Activated CD4-positive, alpha-beta T cell treated with anti-CD3 and anti-CD28 coated beads, Interleukin-2, Interleukin-4, amounts not matched to agents 100 ng/mL and 50 ng/mL, durations not matched to agents 16 hours and 8 hours (primary cell): ENCODE data around the gene SLC6A6.

Experiments
- DNase-seq: peaks from one replicate; pipeline ENCODE4 v3.0.0-alpha.2; 2020; ENCODE audit warnings: low spot score

SLC6A6 gene

DNA sequence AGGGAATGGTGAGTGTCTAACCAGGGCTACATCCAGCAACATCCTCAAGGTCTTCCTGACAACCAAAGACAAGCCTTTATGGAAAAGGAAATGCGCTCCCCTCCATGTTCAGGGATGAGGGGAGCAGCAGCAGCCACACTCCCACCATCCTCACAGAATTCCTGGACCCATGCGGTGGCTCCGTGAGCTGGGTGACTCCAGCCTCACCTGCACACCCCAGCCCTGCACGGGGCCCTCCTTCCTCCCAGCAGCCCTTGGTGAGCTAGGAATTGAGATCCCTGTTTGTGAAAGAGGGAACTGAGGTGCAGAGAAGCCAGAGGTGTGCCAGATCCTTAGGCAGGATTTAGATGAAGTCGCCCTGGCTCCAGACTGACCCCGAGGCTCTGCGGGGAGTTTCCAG lies 85.4 kb downstream of the SLC6A6 start:
- no peak for DNase-seq

DNA sequence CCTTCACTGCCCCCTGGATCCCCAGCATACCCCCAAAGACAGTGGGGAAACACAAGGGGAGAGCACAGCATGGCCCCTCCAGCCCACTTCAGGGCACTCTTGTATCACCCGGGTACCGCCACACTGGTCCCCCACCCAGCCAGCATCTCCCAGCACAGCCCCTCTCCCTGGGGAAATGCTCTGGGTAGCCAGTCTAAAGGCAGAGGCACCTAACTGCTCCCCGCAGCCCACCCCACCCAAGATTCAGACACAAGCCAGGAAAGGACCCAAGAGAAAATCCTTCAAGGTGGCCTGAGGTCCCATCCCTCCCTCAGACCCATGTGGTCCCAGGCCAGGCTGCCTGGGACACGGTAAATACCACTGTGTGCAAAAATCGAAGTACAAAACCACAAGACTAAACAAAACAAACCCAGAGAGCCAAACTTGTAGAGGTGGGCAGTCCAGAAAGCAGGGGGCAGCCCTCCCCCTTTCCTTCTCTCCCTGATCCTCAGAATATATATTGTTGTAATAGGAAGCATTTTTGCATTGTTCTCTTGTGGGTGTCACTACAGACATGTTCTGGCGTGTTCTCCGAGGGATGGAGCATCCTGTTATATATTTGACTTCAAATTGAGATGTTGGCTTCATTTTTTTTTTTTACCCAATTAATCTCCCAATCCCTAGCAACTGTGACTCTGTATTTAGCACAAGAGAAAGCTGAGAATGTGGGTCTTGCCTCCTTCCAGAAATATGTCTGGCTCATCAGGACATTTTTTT lies 86.1 kb downstream of the SLC6A6 start:
- no peak for DNase-seq

DNA sequence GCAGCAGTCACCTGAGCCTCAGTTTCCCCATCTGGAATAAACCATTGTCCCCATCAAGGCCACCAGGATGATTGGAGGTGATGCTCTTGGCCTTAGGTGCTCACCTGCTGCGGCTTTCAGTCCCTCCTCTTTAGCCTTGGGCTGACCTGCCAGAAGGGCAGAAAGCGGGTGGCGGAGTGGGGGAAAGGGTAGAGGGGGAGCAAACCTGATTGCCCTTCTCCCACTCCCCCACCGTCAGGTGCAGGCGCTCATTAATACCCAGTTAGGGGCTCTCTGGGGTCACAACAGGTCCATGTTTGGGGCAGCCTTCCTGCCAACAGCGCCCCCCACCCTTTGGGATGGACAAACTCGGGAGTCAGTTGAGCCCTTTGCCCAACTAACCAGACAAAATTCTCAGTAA lies 87.2 kb downstream of the SLC6A6 start:
- no peak for DNase-seq

DNA sequence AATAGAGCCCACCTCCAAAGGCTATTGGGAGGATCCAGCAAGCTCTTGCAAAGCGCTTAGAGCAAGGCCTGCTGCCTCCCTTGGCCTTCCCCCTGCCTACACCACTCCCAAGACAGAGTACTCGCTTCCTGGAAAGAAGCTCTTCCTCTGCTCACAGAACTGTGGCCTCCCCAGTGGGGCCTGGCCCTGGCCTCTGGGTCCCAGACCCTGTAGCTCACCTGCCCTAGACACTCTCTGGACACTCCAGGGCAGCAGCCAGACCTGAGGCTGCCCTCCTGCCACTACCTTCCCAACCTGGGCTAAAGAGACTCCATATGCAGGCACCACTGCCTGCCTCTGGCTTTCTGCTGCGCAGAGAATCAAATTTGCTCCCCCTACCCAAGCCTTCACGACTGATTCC lies 87.8 kb downstream of the SLC6A6 start:
- DNase-seq, result no peak

DNA sequence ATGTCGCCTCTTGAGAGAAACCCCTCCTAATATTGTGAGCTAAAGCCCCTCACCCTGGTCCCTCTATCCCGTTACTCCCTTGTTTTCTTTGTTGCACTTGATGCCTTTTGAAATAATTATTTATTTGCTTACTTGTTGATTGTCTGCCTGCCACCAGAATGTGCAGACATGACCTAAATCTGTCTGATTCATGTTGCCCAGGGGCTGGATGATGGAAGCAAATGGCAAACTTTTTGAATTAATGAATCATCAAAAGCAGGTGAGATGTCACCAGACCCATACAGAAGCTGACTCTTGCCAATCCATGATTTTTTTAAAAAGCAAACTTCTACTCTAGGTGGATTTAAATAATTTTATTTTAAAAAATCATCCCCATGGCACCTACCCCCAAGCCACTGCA lies 88.4 kb downstream of the SLC6A6 start:
- DNase-seq, result no peak

DNA sequence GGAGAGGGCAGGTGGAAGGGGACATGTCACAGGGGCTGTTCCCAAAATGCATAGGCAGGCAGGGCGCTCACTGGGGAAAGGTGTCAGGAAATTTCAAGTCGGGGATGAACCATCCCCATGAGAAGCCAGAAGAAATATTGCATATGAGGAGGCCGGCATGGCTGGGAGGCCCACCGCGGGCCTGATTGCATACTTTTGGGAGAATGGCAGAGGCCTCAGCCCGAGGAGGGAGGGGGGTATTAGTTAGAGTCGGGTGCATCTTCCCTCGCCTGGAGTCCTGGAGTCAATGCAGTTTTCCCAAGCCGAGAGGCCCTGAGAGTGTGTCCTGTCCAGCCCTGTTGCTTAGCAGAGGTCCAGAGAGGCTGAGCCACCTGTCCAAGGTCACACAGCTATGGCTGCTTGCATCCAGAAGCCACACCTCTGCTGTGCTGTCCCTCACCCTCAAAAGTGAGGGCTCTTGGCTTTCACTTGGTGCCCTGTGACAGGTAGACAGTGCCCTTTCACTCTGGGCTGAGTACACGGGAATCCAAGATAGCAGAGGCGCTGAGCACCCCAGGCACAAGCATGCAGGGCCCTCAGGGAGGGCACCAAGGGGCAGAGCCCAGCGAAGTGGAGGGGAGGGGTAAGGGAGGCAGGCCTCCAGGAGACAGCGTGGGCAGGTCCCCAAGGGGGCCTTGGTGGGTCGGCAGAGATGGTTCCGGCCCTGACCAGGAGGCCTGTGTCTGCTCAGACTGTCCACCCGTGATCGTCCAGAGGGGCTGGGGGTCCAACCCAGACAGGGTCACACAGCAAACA lies 89.2 kb downstream of the SLC6A6 start:
- DNase-seq, result no peak

DNA sequence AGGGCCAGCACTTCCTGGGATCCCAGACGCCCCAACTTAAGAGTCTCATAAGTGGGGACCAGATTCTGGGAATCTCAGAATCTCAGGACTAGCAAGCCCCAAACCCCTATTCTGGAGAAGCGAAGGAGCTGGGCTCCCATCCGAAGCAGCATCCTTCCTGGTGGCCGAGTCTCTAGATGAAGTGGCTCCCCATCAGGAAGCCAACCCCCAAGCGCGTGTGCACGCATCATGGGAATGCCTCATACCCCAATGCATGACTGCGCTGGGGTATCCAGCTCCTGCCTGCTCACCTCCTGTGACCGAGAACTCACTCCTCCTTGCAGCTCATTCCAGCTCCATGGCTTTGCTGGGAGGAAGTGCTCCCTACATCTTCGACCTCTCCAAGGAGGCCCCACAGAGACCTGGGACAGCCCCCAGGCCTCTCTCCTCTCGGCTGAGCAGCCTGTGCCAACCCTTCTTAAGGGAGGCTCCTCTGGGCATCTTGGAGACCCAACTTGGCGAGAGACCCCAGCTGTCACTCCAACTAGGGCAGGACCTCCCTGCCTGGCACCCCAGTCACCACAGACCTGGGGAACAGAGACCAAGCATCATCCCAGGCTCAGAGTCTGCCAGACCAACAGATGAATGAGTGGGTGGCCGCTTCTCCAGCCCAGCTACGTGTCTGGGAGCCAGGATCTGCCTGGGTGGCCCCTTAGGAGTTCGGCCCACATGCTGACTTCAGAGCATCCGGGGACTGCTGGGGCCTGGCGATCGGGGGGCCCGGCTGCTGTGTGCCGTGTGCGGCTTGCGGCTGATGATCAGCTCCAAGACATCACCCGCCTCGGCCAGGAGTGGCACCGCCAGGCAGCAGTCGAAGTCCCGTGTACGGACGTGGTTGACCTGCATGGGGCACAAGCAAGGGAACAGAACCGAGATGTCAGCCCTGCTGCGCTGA lies 90.8 kb downstream of the SLC6A6 start:
- DNase-seq, result no peak

DNA sequence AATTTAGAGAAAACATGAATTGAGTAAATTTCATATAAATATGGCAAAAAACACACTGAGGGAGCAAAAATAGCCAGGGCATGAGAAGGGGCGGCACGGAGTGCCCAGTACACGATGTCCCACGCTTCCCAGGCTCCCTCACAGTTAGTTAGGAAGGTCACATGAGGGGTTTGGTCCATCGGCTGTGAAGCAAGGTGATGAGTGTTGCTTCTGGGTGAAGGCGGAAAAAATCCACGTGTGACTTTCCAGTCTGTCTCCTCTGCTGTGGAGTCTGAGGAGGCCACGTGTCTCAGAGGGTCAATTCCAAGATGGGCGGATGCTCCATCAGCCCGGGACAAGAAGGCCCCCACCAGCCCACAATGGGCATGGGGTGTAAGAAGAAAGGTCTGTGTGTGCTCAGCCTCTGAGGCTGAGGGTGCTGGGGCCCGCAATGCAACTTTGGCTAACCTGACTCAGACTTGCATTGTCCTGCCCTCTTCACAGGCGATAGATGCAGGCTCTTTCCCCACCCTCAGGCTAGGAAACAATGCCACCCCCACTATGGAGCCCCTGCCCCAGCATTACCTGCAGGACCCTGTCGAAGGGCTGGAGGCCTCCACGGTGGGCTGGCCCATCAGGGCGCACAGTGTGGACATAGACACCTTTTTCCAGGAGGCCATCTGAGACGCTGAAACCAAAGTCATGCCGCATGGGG lies 92.0 kb downstream of the SLC6A6 start:
- no peak for DNase-seq

DNA sequence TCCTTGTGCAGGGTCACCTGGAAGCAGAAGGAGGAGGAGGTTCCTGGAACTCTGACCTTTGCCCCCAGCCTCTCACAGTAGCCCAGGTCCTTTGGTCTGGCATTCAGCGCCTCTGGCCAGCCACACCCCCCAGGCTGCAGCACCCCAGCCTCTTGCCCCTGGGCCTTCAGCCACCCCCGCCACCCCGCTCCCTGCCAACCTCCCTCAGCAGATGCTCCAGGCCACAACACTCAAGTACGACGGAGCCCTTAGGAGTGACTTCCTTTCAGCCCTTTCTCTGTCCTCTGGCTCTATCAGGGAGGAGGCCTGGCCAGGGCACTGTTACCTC lies 92.5 kb downstream of the SLC6A6 start:
- no peak for DNase-seq

DNA sequence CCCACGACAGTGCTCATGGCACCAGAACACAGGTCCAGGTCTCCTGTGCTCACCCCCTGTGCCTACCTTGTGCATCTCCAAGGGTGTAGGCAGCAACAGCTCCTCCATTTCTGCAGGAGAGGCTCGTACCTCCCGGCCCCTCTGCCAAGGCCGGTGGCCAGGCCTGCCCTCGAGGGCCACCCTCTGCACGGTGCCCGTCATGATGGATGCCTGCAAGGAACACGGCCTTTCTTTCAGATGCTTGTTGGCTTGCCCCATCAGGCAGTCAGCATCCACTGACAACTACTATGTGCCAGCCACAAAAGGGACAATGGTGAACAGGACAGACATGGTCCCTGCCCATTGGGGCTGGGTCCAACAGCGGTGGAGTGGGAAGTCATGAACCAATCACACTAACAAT lies 93.9 kb downstream of the SLC6A6 start:
- no peak for DNase-seq

DNA sequence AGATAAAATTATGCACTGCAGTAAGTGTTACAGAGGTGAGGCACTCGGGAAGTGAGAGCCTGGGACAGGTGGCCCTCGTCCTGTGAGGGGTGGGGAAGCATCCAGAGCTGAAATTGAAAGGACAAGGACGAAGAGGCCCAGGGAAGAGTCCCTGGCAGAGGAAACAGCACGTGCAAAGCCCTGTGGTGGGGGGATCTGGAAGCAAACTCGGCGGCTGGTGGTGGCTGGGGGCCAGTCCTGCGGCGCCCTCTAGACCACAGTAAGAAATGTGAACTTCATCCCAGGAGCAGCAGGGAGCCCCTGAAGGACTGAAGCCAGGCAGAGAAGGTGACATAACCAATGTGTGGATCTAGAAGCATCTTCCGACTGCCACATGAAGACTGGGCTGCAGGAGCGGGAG lies 94.9 kb downstream of the SLC6A6 start:
- DNase-seq, result no peak

DNA sequence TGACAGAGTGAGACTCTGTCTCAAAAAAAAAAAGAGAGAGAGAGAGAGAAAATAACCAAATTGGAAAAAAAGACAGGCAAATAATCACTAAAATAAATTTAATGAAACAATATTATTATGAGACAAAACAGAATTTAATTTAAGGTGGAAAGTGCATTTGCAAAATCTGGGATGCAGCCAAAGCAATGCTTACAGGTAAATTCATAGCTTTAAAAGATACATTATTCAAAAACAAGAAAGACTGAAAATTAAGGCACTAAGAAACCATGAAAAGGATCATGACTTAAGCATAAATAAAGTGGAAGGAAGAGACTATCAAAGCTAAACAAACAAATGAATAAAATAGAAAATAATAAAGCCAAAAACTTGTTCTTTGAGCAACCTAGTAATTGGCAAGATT lies 100.1 kb downstream of the SLC6A6 start:
- DNase-seq, result no peak

DNA sequence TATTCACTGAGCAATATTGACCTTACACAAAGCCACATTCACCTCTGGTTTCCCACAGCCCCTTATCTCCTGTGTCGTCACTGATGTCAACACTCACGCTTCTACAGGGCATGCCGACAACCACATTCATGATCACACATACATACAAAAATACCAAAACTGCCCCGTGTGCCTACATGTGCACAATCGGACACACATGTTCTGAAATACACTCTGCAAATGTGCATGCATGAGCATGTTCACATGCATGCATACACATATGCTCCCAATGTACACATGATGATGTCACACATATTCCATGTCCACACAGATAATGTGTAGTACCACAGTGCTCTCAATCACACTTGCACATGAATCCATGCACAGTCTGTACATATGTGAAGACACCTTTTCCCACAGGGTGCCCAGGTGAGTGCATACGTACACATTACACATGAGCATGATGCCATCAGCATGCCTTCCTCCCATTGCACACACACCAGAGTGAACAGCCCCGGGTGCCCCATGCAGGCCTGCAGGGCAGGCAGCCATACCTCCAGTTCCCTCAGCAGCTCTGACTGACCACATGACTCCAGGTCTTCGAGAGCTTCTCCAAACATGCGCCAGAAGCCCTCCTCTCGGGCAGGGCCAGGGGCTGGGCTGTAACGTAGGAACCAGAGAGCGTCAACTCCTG lies 100.8 kb downstream of the SLC6A6 start:
- no peak for DNase-seq

DNA sequence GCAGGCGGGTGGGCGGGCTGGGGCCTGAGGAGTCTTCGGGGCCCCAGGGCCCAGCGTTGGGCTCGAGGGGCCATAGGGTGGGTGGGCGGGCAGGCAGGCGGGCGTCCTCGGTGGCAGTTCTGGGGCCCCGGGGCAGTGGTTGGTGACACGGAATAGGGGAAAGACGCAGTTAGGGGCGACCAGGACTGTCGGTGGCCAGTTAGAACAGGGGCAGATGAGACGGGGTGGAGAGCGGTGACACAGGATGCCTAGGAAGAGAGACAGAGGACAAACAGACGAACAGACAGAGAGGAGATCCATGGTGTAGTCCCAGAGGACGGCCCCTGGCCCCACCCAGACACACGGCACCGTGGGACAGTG lies 101.3 kb downstream of the SLC6A6 start:
- DNase-seq, result no peak

DNA sequence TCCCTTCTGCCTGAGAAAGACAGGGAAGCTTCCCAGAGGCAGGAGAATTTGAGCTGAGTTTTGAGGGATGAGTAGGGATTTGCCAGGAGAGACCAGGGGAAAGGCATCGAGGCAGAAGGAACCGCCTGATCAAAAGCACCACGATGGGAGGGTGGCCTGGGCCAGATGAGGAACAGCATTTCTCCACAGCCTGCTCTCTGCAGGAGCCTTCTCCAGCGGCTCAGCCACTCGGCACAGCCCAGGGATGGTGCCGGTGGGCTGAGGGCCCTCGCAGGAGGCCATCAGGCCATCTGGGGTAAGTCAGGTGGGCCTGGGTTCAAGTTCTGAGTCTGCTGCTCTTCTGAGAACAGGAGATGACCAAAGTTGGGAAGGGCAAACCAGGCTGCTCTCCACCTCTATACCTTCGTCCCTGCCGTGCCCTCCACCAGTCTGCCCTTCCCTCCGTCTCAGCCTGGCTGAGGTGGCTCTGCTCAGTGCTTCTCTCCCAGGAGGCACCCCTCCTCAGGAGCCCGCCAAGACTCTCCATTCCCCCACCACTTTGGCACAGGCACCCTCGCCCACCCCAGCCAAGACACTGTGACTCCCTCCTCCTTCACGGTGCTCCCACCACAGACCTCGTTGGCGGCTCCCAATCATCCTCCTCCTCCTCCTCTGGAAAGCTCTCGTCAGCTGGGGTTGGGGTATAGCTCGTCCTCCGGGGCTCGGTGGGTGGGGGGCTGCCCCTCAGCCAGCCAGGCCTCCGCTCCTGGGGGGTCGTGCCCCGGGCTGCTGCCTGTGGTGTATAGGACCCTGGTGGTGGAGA lies 102.8 kb downstream of the SLC6A6 start:
- no peak for DNase-seq

DNA sequence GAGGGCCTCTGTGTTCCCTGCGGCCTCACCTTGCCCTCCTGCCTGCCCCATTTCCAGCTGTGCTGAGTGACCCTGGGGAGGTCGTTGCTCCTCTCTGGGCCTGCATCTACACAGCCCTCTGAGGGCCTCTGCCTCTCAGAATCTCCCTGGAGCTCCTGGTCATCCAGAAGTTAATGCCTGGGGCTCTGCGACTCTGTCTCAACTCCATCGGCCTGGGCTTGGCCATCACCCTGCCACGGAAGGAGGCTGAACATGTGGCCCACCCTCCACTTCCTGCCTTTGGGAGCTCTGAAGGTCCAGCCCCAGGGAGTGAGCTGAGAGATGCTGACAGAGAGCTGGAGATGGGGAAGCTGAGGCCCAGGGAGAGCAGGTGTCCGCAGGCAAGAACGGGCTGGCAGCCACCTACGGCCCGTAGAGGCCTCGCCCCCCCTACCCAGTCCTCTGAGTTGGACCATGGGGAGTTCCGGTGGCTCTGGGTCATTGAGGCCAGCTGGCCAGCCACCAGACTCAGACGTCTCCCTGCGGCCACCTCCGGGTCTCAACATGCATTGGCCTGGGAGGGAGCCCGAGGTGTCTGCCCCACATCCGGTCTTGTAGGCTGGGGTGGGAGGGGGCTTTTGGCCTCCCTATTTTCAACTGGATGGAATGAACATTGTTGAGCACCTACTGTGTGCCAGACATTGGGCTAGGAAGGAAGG lies 103.5 kb downstream of the SLC6A6 start:
- no peak for DNase-seq

DNA sequence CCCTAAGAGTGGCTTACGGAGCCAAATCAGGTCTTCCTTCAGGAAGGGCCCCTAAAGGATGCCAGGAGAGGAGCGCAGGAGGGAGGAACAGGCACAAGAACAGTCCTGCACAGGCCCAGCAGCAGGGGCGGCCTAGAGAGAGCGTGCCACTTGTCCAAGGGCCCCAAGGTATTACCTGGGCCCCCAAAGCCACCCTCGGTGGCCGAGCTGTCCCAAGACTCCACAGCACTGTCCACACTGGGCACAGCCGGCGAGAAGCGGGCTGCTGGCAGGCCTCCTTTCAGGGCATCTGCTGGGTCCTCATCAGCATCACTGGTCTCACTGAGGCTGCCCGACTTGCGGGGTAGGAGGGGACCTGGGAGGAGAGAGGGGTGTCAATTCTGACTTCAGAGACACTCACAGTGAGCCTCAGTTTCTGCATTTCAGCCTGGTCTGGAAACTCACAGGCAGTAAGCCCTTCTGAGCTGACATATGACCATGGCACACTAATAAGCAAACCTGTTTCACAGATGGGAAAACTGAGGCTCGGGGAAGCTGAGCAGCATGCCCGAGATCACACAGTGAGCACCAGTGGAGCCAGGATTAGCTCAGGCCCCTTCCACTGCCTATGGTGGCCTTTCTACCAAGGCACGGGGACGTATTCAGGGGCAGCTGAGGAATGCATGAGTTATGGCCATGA lies 104.4 kb downstream of the SLC6A6 start:
- DNase-seq, result no peak

DNA sequence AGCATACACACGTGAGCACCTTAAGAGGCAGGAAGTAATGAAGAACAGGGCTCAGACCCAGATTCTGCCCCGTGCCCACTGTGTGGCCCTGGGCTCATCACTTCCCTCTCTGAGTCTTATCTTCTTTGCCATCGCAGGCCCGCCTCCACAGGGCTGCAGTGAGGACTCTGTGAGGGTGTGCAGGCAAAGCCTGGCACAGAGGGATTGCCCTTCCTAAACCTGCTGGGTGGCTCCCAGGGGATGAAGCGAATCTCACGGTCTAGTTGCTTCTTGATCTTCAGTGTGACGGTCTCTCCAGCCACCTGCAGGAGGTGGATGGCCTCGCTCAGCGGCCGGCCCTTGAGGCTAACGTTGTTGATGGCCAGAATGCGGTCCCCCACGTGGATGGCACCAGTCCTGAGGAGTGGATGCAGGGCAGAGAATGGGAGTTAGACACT lies 104.9 kb downstream of the SLC6A6 start:
- no peak for DNase-seq

DNA sequence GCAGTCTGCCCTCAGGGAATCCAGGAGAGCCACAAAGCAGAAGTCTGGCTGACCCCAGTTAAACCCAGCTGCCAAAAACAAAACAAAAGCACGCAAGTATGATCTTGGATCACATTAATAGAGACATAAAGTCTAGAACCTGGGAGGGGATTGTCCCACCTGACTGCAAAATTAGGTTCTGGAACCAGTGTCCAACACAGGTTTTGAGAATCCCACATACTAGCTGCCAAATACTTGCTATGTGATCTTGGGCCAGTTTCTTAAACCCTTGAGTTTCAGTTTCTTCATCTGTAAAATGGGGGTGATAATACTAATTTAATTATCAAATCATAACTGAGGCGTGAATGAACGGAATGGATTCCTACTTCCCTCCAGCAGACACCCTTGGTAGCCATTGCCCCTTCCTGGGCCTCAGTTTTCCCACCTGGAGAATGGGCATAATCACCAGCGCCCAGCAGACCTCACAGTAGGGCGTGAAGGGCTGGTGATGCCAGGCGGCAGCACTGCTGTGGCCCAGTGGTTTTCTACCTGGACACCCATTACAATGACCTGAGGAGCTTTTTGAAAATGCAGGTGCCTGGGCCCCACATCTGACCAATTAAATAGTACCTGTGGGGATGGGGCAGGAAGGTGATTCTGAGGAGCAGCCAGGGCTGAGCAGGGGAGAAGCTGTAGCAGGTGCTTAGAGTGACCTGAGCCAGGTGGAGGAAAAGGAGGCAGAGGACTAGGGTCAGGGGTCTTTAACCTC lies 105.5 kb downstream of the SLC6A6 start:
- DNase-seq, result no peak
